Measurements from ENCODE around the gene DIABLO.
"Not testable (repeated sequence)": the region's sequence is repeated elsewhere in the genome, so short reads cannot be mapped to it uniquely, and the experiment has no call there.

The DIABLO gene

GRCh38 chr12:122208073-122208820 lies 17.6 kb downstream of the DIABLO start:
- no peak for DNase-seq

- no peak for DNase-seq
Observed at GRCh38 chr12:122207391-122207790, 18.5 kb downstream of the DIABLO start.

- no peak for DNase-seq
Observed at GRCh38 chr12:122206976-122207375, 18.9 kb downstream of the DIABLO start.

- DNase-seq, result no peak
Observed at GRCh38 chr12:122206111-122206881, 19.6 kb downstream of the DIABLO start.

GRCh38 chr12:122205053-122205925 lies 20.6 kb downstream of the DIABLO start:
- DNase-seq, result no peak

- DNase-seq, result no peak
Observed at GRCh38 chr12:122204167-122205052, 21.4 kb downstream of the DIABLO start.

- peak; percentile 69 to 70 for DNase-seq
Observed at GRCh38 chr12:122203301-122204166, 22.3 kb downstream of the DIABLO start, which contains the start of gene B3GNT4. TSS of gene B3GNT4 (plus strand) at chr12:122203709. CDS start at chr12:122204619, 910 bp downstream.

GRCh38 chr12:122202811-122203210 lies 23.0 kb downstream of the DIABLO start:
- not testable (repeated sequence) for DNase-seq

GRCh38 chr12:122202017-122202416 lies 23.8 kb downstream of the DIABLO start:
- no peak for DNase-seq

- DNase-seq, result no peak
Observed at GRCh38 chr12:122201381-122201780, 24.5 kb downstream of the DIABLO start.

- no peak for DNase-seq
Observed at GRCh38 chr12:122200541-122201175, 25.2 kb downstream of the DIABLO start.

GRCh38 chr12:122199484-122200355 lies 26.1 kb downstream of the DIABLO start:
- no peak for DNase-seq

- no peak for DNase-seq
Observed at GRCh38 chr12:122197612-122197966, 28.3 kb downstream of the DIABLO start.

- DNase-seq, result no peak
Observed at GRCh38 chr12:122195405-122195804, 30.4 kb downstream of the DIABLO start.

GRCh38 chr12:122194804-122195203 lies 31.0 kb downstream of the DIABLO start:
- no peak for DNase-seq

GRCh38 chr12:122192441-122192840 lies 33.4 kb downstream of the DIABLO start:
- DNase-seq, result no peak

- DNase-seq, result peak; percentile 32 to 49
Observed at GRCh38 chr12:122190842-122191668, 34.8 kb downstream of the DIABLO start.

- no peak for DNase-seq
Observed at GRCh38 chr12:122189626-122190475, 36.0 kb downstream of the DIABLO start.

Data from NCI-H2081 (cell line).